GM18873 (cell line): ENCODE data around the gene ARHGEF12.

Source experiments
- ATAC-seq: cut with Tn5 transposase; IDR thresholded peaks from one replicate; pipeline ENCODE4 v1.9.1; 2021; ENCODE audit warnings: mild to moderate bottlenecking, moderate library complexity, moderate number of reproducible peaks; ENCODE audit not compliant: unreplicated experiment, low FRiP score

The ARHGEF12 gene, protein sequence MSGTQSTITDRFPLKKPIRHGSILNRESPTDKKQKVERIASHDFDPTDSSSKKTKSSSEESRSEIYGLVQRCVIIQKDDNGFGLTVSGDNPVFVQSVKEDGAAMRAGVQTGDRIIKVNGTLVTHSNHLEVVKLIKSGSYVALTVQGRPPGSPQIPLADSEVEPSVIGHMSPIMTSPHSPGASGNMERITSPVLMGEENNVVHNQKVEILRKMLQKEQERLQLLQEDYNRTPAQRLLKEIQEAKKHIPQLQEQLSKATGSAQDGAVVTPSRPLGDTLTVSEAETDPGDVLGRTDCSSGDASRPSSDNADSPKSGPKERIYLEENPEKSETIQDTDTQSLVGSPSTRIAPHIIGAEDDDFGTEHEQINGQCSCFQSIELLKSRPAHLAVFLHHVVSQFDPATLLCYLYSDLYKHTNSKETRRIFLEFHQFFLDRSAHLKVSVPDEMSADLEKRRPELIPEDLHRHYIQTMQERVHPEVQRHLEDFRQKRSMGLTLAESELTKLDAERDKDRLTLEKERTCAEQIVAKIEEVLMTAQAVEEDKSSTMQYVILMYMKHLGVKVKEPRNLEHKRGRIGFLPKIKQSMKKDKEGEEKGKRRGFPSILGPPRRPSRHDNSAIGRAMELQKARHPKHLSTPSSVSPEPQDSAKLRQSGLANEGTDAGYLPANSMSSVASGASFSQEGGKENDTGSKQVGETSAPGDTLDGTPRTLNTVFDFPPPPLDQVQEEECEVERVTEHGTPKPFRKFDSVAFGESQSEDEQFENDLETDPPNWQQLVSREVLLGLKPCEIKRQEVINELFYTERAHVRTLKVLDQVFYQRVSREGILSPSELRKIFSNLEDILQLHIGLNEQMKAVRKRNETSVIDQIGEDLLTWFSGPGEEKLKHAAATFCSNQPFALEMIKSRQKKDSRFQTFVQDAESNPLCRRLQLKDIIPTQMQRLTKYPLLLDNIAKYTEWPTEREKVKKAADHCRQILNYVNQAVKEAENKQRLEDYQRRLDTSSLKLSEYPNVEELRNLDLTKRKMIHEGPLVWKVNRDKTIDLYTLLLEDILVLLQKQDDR (N-terminal part only)

GRCh38 chr11:120335908-120336640, at the start of gene ARHGEF12:
Gene ARHGEF12, plus strand, starts transcription at chr11:120336413. Its CDS starts 831 bp downstream, at chr11:120337244.
- ATAC-seq: no peak

- ATAC-seq: no peak
These were observed 48.2 kb upstream of the ARHGEF12 start for GRCh38 chr11:120288021-120288420.

DNA sequence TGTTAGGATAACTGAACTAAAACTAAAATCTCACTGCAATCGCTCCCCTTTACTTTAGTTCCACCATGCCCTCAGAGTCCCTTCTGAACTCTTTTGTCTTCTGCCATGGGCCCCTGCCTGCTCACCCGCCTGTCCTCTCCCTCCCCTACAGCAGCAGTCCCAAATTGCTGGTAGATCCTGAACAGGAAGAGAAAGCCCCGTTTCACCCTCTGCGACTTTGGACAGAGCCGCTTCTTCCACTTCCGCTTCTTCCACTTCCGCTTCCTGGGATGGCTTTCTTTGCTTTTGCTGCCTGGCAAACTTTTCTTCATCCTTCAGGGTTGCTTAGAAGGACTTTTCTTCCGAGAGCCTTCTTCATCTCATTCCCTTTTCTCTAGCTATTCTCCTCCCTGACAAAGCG, 46.8 kb upstream of the ARHGEF12 start:
- no peak for ATAC-seq

DNA sequence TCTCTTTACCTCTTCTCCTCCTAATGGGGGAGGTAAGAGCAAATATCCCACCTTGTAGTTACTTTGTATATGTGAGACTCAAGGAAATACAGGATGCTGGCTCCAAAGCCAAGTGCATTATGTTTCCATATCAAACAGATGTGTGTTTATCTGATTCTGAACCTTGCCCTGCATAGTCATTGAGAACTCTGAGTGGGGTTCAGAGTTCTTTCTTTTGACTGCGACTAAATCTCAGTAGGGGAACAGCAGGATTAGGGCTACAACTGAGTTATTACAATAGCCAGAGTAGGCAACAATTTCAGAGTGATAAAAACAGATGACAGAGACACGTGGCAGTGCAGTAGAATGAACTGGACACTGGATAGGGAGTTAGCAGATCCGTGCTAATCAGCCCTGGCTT, 45.3 kb upstream of the ARHGEF12 start:
- ATAC-seq: no peak

- ATAC-seq: no peak
These were observed 43.0 kb upstream of the ARHGEF12 start for GRCh38 chr11:120293038-120293800.

GRCh38 chr11:120294096-120294495, 42.1 kb upstream of the ARHGEF12 start:
- ATAC-seq: no peak

- ATAC-seq: no peak
These were observed 41.1 kb upstream of the ARHGEF12 start for GRCh38 chr11:120295099-120295498.

GRCh38 chr11:120296554-120296953, 39.7 kb upstream of the ARHGEF12 start:
- ATAC-seq: no peak

DNA sequence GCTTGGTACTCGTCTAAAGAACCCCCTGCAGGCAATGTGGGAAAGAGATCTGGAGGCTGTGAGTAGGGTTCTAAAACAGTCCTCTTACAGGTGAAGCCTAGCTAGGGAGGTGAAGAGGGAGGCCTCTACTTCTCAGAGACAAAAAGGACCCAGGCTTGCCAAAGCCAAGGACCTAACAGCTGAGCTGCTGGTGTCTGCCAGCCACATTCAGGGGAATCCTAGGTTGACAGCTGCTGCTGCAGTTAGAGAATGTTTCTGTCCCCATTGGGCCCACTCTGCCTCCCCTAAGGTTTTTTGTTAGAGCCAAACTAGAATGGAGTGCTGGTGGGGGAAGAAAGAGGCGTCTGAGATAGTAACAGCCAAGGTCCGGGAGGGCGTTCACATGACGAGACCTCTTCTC, 37.8 kb upstream of the ARHGEF12 start:
- no peak for ATAC-seq

- no peak for ATAC-seq
These were observed 34.0 kb upstream of the ARHGEF12 start for GRCh38 chr11:120302001-120302805.

DNA sequence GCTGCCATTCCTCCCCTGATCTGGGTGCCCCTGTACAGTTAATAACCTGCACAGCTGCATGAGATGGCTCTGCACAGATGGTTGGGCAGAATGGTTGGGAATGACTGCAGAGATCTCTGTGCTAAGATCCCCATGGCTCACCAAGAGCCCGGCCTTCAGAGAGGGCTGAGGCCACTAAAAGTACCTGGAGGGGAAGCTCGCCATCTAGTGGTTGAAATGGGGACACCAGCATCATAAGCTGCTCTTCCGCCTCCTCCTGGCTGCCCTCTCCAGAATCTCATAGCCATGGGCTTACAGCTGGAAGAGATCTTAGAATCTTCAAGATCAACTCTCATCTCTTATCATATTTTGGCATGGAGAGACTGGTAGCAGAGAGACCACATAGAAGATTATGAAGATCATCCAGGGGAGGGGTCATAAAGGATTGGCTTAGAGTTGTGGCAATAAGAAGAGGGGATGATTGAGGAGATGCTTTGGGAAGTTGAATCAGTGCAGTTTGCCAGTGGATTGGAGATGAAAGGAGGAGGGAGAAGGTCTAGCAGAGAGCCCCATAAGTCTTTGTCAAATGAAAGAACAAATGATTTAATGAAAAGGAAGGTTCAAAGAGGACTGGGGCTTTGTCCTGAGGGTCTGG, 33.1 kb upstream of the ARHGEF12 start:
- ATAC-seq: peak; percentile 46

DNA sequence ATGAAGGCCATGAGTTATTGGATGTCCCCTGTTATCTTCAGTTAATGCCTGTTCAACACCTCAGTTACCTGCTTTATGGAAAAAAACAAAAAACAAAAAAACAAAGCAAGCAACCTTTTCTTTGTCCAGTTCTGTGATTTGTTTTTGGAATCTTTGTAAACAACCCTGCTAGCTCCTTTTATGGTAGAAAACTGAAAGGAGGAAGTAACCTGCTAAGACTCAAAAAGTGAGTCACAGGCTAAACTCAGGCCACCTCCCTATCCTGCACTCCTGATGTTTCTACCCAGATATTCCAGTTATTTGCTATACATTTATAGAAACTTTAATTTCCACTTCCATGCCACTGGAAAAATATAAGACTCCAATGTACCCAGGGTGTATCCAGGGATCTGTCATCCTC, 31.7 kb upstream of the ARHGEF12 start:
- ATAC-seq: no peak

- ATAC-seq: no peak
These were observed 30.9 kb upstream of the ARHGEF12 start for GRCh38 chr11:120305286-120305685.

- ATAC-seq: no peak
These were observed 29.5 kb upstream of the ARHGEF12 start for GRCh38 chr11:120306519-120307242.

DNA sequence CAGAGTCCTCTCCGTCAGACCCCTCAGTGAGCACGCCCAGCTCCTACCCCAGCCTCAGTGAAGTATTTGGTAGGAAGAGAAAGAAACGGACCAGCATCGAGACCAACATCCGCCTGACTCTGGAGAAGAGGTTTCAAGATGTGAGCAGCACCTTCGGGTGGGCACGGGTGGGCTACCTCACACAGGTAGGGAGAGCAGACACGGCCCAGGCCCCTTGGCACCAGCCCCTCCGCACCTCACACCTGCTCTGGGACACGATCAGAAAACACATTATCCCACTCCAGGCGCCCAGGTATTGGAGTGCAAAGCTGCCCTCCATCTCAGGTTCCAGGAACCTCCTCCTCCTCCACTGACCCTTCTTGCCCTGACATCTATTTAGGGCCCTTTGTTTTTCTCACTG, 28.7 kb upstream of the ARHGEF12 start:
- no peak for ATAC-seq

GRCh38 chr11:120308081-120308480, 28.1 kb upstream of the ARHGEF12 start:
- ATAC-seq: no peak

DNA sequence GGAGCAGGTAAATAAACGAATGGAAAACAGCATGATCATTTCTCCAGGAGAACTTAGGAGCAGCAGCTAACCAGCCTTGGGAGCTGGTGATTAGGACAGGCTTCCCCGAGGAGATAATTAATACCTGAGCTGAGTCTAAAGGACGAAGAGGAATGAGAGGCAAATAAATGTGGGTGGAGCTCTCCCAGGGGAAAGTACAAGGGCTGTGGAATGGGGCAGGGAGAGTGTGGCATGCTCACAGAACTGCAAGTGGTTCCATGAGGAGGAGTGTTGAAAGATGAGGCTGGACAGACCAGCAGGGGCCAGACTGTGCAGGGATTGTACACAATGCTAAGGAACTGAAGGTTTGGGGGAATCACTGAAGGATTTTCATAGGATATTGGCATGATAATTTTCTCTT, 25.3 kb upstream of the ARHGEF12 start:
- ATAC-seq: no peak

DNA sequence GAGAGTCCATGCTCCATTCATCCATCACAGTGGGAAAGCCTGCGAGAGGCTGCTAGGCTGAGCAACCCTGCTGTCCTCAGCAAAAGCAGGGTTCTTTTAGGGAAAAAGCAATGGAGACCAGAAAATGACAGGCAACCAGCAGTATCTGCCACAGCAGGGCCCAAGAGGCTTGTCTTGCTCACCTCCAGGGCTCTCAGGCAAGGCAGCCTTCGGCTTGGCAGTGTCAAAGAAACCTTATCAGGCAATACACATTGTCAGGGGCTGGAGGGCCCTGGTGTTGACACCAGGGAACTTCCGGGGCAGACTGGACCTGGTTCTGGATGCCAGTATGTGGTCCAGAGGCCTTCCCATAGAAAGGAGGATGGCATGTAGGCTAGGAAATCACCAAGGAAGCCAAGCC, 21.4 kb upstream of the ARHGEF12 start:
- ATAC-seq: no peak
